Measurements from ENCODE around the gene CA6.

DNA sequence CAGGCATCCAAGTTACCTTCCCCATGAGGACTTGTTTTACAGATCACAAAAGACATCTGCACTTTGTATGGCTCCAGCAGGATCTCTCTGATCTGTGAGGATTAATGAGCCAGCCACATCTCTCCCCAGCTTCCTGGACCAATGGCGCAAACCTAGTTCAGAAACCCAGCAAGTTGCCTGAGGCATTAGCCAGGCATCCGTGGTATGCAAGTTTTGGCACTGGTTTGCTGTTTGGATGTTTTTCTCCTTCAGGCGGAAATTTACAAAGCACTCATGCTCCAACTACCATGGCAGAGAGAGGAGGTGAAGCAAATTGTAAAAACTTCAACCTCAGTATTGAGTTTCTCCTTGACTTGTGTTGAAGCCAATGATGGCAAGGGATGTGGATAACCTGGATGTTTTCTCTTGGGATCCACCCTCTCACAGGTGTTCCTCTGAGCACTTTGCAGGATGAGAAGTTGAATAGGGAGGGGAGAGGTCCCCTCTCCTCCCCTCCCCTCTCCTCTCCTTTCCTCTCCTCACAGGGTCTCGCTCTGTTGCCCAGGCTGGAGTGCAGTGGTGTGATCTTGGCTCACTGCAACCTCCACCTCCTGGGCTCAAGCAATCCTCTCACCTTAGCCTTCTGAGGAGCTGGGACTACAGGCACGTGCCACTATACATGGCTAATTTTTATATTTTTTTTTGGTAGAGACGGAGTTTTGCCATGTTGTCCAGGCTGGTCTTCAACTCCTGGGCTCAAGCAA is 41.6 kb upstream of the CA6 start:
- no peak for TF ChIP-seq YY1 (IDR thresholded peaks at IDR 0.05; ENCODE audit: insufficient read depth, insufficient read length)
- TF ChIP-seq SUZ12 (IDR thresholded peaks at IDR 0.05; ENCODE audit: extremely low read depth, insufficient read depth, insufficient read length): no peak
